MM.1S (cell line): ENCODE data around the gene FOXP1.

ENCODE experiments used
- DNase-seq: peaks from one replicate; pipeline ENCODE4 v3.0.0-alpha.2; 2015
- H2AFZ ChIP-seq: fragments of 300-600 bp; sonication (generic); 2 replicates; pipeline ENCODE4 v1.6.0; 2016; ENCODE audit warnings: antibody characterized with exemption, low read length
- H3F3A ChIP-seq: fragments of 300-600 bp; sonication (generic); 2 replicates; pipeline ENCODE4 v1.6.1; 2016; ENCODE audit warnings: mild to moderate bottlenecking, antibody characterized with exemption, low read length, moderate library complexity, mixed read lengths; ENCODE audit not compliant: insufficient read depth
- H3K27ac ChIP-seq: fragments of 300-600 bp; sonication (generic); 2 replicates; pipeline ENCODE4 v1.5.1; 2016; ENCODE audit warnings: mild to moderate bottlenecking, low read length
- H3K27me3 ChIP-seq: fragments of 300-600 bp; sonication (generic); replicated peaks from 2 replicates; pipeline ENCODE4 v1.6.0; 2016; ENCODE audit warnings: low read length; ENCODE audit not compliant: insufficient read depth
- H3K36me3 ChIP-seq: fragments of 300-600 bp; sonication (generic); replicated peaks from 2 replicates; pipeline ENCODE4 v1.6.1; 2016; ENCODE audit warnings: mild to moderate bottlenecking, low read length, mixed read lengths; ENCODE audit not compliant: insufficient read depth
- H3K4me1 ChIP-seq: fragments of 300-600 bp; sonication (generic); 2 replicates; pipeline ENCODE4 v1.6.1; 2016; ENCODE audit warnings: low read length, mixed read lengths
- H3K4me2 ChIP-seq: fragments of 300-600 bp; sonication (generic); 2 replicates; pipeline ENCODE4 v1.6.0; 2016; ENCODE audit warnings: low read depth, low read length
- H3K4me3 ChIP-seq: fragments of 300-600 bp; sonication (generic); 2 replicates; pipeline ENCODE4 v1.5.1; 2016; ENCODE audit warnings: low read length, mixed read lengths
- H3K79me2 ChIP-seq: fragments of 300-600 bp; sonication (generic); 2 replicates; pipeline ENCODE4 v1.6.1; 2016; ENCODE audit warnings: mixed run types, low read length, mixed read lengths
- H3K9ac ChIP-seq: fragments of 300-600 bp; sonication (generic); 2 replicates; pipeline ENCODE4 v1.6.1; 2016; ENCODE audit warnings: low read length, mixed read lengths
- H3K9me2 ChIP-seq: fragments of 300-600 bp; sonication (generic); replicated peaks from 2 replicates; pipeline ENCODE4 v1.6.1; 2016; ENCODE audit warnings: mild to moderate bottlenecking, low read length, mixed read lengths; ENCODE audit not compliant: insufficient read depth
- H3K9me3 ChIP-seq: fragments of 300-600 bp; sonication (generic); replicated peaks from 2 replicates; pipeline ENCODE4 v1.6.1; 2016; ENCODE audit warnings: mild to moderate bottlenecking, low read length, mixed read lengths; ENCODE audit not compliant: insufficient read depth
- H4K20me1 ChIP-seq: fragments of 300-600 bp; sonication (generic); 2 replicates; pipeline ENCODE4 v1.6.1; 2016; ENCODE audit warnings: mild to moderate bottlenecking, low read length, moderate library complexity, mixed read lengths; ENCODE audit not compliant: insufficient read depth
- EZH2 ChIP-seq: fragments of 300-600 bp; sonication (generic); optimal IDR thresholded peaks from 2 replicates; pipeline ENCODE3; 2017; ENCODE audit warnings: low read depth, mild to moderate bottlenecking, antibody characterized with exemption, low read length, mixed read lengths
- EZH2phosphoT487 ChIP-seq: fragments of 300-600 bp; sonication (generic); IDR thresholded peaks from 2 replicates; pipeline ENCODE4 v1.6.1; 2018; ENCODE audit warnings: antibody characterized with exemption, low read length
- TF ChIP-seq, protein P1 (sequence below): fragments of 300-600 bp; sonication (generic); IDR thresholded peaks from 2 replicates; pipeline ENCODE4 v1.5.1; 2016; ENCODE audit warnings: antibody characterized with exemption, low read length, mixed read lengths

The FOXP1 gene

DNA sequence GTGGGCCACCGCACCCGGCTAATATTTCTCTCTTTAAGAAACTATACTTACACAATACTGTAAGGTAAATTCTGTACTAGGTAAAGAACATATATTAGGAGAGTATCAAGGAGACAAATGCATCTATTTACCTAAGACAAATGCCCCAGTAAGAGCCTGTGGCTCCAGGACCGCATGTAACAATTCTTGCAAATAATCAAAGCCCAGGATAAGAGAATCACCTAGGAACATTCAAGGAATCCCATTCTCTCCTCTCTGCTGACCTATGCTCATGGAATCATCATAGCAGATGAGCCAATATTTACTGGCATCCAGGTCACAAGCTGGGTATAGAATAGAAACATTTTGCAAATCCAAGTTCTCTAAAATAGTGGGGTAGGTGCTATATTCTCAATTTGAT lies 347.7 kb downstream of the FOXP1 start:
- H3K4me2 ChIP-seq: no peak overlapping the region
- no peaks in the 10 kb centered on the region for H3K4me1 ChIP-seq
- no peak for DNase-seq
- no peak overlapping the region for H2AFZ ChIP-seq
- H4K20me1 ChIP-seq: no peaks in the 10 kb centered on the region
- H3K27me3 ChIP-seq: no peaks in the 10 kb centered on the region
- no peak overlapping the region for H3K9ac ChIP-seq
- H3K9me2 ChIP-seq: no peaks in the 10 kb centered on the region
- no peaks in the 10 kb centered on the region for H3K9me3 ChIP-seq
- H3K27ac ChIP-seq: no peak overlapping the region
- no peaks in the 10 kb centered on the region for H3K36me3 ChIP-seq
- H3K79me2 ChIP-seq: no peaks in the 10 kb centered on the region
- H3K4me3 ChIP-seq: no peak overlapping the region
- no peaks in the 10 kb centered on the region for H3F3A ChIP-seq
- TF ChIP-seq, protein P1, sequence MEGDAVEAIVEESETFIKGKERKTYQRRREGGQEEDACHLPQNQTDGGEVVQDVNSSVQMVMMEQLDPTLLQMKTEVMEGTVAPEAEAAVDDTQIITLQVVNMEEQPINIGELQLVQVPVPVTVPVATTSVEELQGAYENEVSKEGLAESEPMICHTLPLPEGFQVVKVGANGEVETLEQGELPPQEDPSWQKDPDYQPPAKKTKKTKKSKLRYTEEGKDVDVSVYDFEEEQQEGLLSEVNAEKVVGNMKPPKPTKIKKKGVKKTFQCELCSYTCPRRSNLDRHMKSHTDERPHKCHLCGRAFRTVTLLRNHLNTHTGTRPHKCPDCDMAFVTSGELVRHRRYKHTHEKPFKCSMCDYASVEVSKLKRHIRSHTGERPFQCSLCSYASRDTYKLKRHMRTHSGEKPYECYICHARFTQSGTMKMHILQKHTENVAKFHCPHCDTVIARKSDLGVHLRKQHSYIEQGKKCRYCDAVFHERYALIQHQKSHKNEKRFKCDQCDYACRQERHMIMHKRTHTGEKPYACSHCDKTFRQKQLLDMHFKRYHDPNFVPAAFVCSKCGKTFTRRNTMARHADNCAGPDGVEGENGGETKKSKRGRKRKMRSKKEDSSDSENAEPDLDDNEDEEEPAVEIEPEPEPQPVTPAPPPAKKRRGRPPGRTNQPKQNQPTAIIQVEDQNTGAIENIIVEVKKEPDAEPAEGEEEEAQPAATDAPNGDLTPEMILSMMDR: no peak
- TF ChIP-seq EZH2phosphoT487 (no peak), EZH2 (no peak)

DNA sequence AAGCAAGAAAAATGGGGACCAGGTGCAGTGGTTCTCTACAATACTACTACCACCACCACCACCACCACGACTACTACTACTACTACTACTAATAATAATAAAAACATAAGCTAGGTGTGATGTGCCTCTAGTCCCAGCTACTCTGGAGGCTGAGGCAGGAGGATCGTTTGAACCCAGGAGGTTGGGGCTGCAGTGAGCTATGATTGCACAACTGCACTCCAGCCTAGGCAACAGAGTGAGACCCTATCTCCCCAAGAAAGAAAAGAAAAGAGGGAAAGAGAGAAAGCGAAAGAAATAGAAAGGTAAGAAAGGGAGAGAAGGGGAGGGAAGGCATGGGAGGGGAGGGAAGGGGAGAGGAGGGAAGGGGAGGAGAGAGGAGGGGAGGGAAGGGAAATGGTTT lies 350.6 kb downstream of the FOXP1 start:
- H3F3A ChIP-seq: no peaks in the 10 kb centered on the region
- no peak for DNase-seq
- TF ChIP-seq EZH2: no peak
- TF ChIP-seq EZH2phosphoT487: no peak
- TF ChIP-seq, protein P1: no peak
- H4K20me1 ChIP-seq: no peaks in the 10 kb centered on the region
- H3K27me3 ChIP-seq: no peaks in the 10 kb centered on the region
- no peak overlapping the region for H3K9ac ChIP-seq
- no peaks in the 10 kb centered on the region for H3K9me2 ChIP-seq
- no peaks in the 10 kb centered on the region for H3K36me3 ChIP-seq
- no peak overlapping the region for H3K4me2 ChIP-seq
- no peak overlapping the region for H3K4me3 ChIP-seq
- H3K27ac ChIP-seq: no peak overlapping the region
- H3K4me1 ChIP-seq: no peaks in the 10 kb centered on the region
- H3K79me2 ChIP-seq: no peaks in the 10 kb centered on the region
- H3K9me3 ChIP-seq: no peaks in the 10 kb centered on the region
- no peak overlapping the region for H2AFZ ChIP-seq

DNA sequence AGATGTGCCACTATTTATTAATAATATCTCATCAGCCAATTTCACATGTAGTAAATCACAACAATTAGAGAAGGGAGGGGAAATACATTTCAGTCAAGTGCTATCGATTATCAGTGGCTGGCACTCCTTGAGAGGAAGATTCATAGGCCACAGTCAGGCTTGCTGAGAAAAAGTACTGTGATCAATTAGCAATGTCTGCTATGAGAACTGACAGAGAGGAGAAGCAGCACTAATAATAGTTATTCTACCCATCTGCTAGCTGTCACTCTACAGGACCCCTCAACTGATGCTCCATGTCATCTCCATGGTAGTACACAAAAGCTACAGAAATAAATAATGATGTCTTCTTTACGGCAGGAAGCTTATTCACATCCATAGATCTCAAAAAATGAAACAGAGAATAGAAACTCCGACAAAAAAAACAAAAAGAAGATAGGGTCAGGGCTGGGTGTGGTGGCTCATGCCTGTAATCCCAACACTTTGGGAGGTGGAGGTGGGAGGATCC lies 351.3 kb downstream of the FOXP1 start:
- TF ChIP-seq, protein P1: no peak
- TF ChIP-seq EZH2phosphoT487: no peak
- TF ChIP-seq EZH2: no peak
- no peak overlapping the region for H3K9ac ChIP-seq

More for the DNA sequence above, 351.3 kb downstream of the FOXP1 start:
- DNase-seq: no peak
- Histone ChIP-seq H3K79me2 (no peaks in the 10 kb centered on the region), H3K27me3 (no peaks in the 10 kb centered on the region), H3F3A (no peaks in the 10 kb centered on the region), H3K9me2 (no peaks in the 10 kb centered on the region), H3K4me1 (no peaks in the 10 kb centered on the region), H4K20me1 (no peaks in the 10 kb centered on the region), H3K36me3 (no peaks in the 10 kb centered on the region), H3K4me2 (no peak overlapping the region), H3K27ac (no peak overlapping the region), H2AFZ (no peak overlapping the region), H3K4me3 (no peak overlapping the region), H3K9me3 (no peaks in the 10 kb centered on the region)
